ENCODE results near the gene MARCHF7. TPM values are rescaled to one million over a fixed set of nuclear protein-coding genes. Genes with fewer than 3 reads are reported as not detected.

The MARCHF7 gene
- total RNA-seq, 4 donors from 2014 or later: 105 to 203 (median 132) TPM

GRCh38 chr2:159750873-159751272 lies 38.6 kb downstream of the MARCHF7 start:
- no peak for DNase-seq
- Histone ChIP-seq H3K9me3 (no peaks in the 10 kb centered on the region), H3K4me3 (replicated peaks in 1 of 3) (no peak overlapping the region), H3K36me3 (peaks cover 13 to 36% of the 10 kb centered on the region in 2 donors), H3K4me1 (no peaks in the 10 kb centered on the region), H3K27ac (no peak overlapping the region), H3K27me3 (no peaks in the 10 kb centered on the region)
- intact Hi-C loops (cut with DNase I): no loop called here
- no peak for TF ChIP-seq POLR2A (IDR thresholded peaks at IDR 0.05)
- WGBS, 2 donors: 93% methylated on average over 1 of the region's 1 CpG

- no peaks in the 10 kb centered on the region for H3K9me3 ChIP-seq
- H3K27ac ChIP-seq: no peak overlapping the region
- no peak overlapping the region for H3K4me3 ChIP-seq (replicated peaks in 1 of 3)
- H3K36me3 ChIP-seq: peaks cover 0 to 11% of the 10 kb centered on the region in 2 donors
- DNase-seq: no peak
- H3K27me3 ChIP-seq: no peaks in the 10 kb centered on the region
- peaks cover 0 to 17% of the 10 kb centered on the region in 2 donors for H3K4me1 ChIP-seq
- intact Hi-C loops (cut with DNase I): no loop called here
- no peak for TF ChIP-seq POLR2A (IDR thresholded peaks at IDR 0.05)
- TF ChIP-seq CTCF (IDR thresholded peaks at IDR 0.05): no peak
- WGBS, 2 donors: 87 to 94% methylated on average over 4 of the region's 4 CpGs
Measured at GRCh38 chr2:159753797-159754196, 41.5 kb downstream of the MARCHF7 start.

- Histone ChIP-seq H3K27ac (no peak overlapping the region), H3K27me3 (no peaks in the 10 kb centered on the region), H3K4me3 (replicated peaks in 1 of 3) (no peak overlapping the region), H3K36me3 (peaks cover 0 to 4% of the 10 kb centered on the region in 2 donors), H3K9me3 (no peaks in the 10 kb centered on the region), H3K4me1 (peaks cover 3 to 28% of the 10 kb centered on the region in 2 donors)
- no peak for DNase-seq
- intact Hi-C loops (cut with DNase I): no loop called here
- TF ChIP-seq POLR2A (IDR thresholded peaks at IDR 0.05): no peak
- TF ChIP-seq CTCF (IDR thresholded peaks at IDR 0.05): no peak
- 96 to 97% methylated on average over 2 of the region's 2 CpGs for WGBS, 2 donors
Measured at GRCh38 chr2:159755014-159755413, 42.7 kb downstream of the MARCHF7 start.

- H3K36me3 ChIP-seq: peaks cover 0 to 4% of the 10 kb centered on the region in 2 donors
- no peak overlapping the region for H3K27ac ChIP-seq
Measured at GRCh38 chr2:159755788-159756187, 43.5 kb downstream of the MARCHF7 start.

GRCh38 chr2:159758239-159758638 lies 45.9 kb downstream of the MARCHF7 start:
- Histone ChIP-seq H3K4me3 (replicated peaks in 1 of 3) (no peak overlapping the region), H3K4me1 (peaks cover 13 to 41% of the 10 kb centered on the region in 2 donors), H3K36me3 (no peaks in the 10 kb centered on the region), H3K27me3 (no peaks in the 10 kb centered on the region), H3K27ac (peak overlapping the region in 2 of 3 donors; percentile 22 to 60), H3K9me3 (no peaks in the 10 kb centered on the region)
- 67 to 80% methylated on average over 1 of the region's 1 CpG for WGBS, 2 donors
- TF ChIP-seq CTCF (IDR thresholded peaks at IDR 0.05) (no peak), POLR2A (IDR thresholded peaks at IDR 0.05) (no peak)
- intact Hi-C loops (cut with DNase I): no loop called here
- DNase-seq: no peak

More at GRCh38 chr2:159755788-159756187, 43.5 kb downstream of the MARCHF7 start:
- Histone ChIP-seq H3K27me3 (no peaks in the 10 kb centered on the region), H3K4me1 (peaks cover 6 to 33% of the 10 kb centered on the region in 2 donors), H3K4me3 (replicated peaks in 1 of 3) (no peak overlapping the region), H3K9me3 (no peaks in the 10 kb centered on the region)
- intact Hi-C loops (cut with DNase I): no loop called here
- DNase-seq: no peak
- TF ChIP-seq CTCF (IDR thresholded peaks at IDR 0.05): peak in 1 of 6 experiments; percentile 10
- no peak for TF ChIP-seq POLR2A (IDR thresholded peaks at IDR 0.05)

GRCh38 chr2:159758686-159759085 lies 46.4 kb downstream of the MARCHF7 start:
- Histone ChIP-seq H3K36me3 (no peaks in the 10 kb centered on the region), H3K4me3 (replicated peaks in 1 of 3) (no peak overlapping the region), H3K9me3 (no peaks in the 10 kb centered on the region), H3K4me1 (peaks cover 13 to 41% of the 10 kb centered on the region in 2 donors), H3K27me3 (no peaks in the 10 kb centered on the region), H3K27ac (peak overlapping the region; percentile 22 to 60 (median 54))
- TF ChIP-seq POLR2A (IDR thresholded peaks at IDR 0.05) (no peak), CTCF (IDR thresholded peaks at IDR 0.05) (no peak)
- WGBS, 2 donors: 45 to 56% methylated on average over 1 of the region's 1 CpG
- intact Hi-C loops (cut with DNase I): no loop called here
- DNase-seq: no peak

All from thyroid gland (tissue), 4 donors.